HCT116 (cell line): ENCODE measurements around the gene CEP170B. TPM values are rescaled to one million over a fixed set of nuclear protein-coding genes. Genes with fewer than 3 reads are reported as not detected.

Experiments used
- ATAC-seq: fragments of 200-7000 bp; cut with Tn5 transposase; 2 replicates; pipeline ENCODE4 v1.9.1; 2020; ENCODE audit warnings: mild to moderate bottlenecking, moderate library complexity
- BruUV-seq: library from RNA; stranded (reverse); fragments of 400-500 nt; replicated peaks from 2 replicates; lab custom pipeline; 2021; lab: Mats Ljungman, UMichigan
- CTCF ChIA-PET: fragments of 300-600 bp; sonication (Branson Sonifier 250); formaldehyde crosslinking; loops from one replicate; lab custom pipeline; 2021; ENCODE audit warnings: antibody characterized with exemption; lab: Charles Lee
- POLR2A ChIA-PET: fragments of 300-600, 350-600 bp; sonication (Branson Sonifier 250); formaldehyde crosslinking; loops from one replicate; lab custom pipeline; 2021; ENCODE audit warnings: antibody characterized with exemption; lab: Charles Lee
- RAD21 ChIA-PET, 2 experiments: fragments of 300-600 bp; sonication (Branson Sonifier 250); formaldehyde crosslinking; loops; one replicate each; lab custom pipeline; 2023; ENCODE audit warnings: low total read pairs in 2 of 2; ENCODE audit not compliant: uncharacterized antibody in 2 of 2, unreplicated experiment in 2 of 2, low non-redundant PET in 1 of 2; lab: Charles Lee
- DNase-seq: peaks from one replicate; pipeline ENCODE4 v3.0.0-alpha.2; 2010; ENCODE audit warnings: low read depth, low spot score
- H2AFZ ChIP-seq: fragments of 200-600 bp; shearing (Covaris generic), sonication (generic); 2 replicates; pipeline ENCODE4 v1.6.1; 2017; ENCODE audit warnings: low read depth, mixed run types, mixed read lengths, antibody characterized with exemption, low read length; ENCODE audit not compliant: poor library complexity, severe bottlenecking
- H3K27ac ChIP-seq: 2 replicates; pipeline ENCODE4 v1.5.1; 2012; ENCODE audit warnings: low read depth, low read length
- H3K27me3 ChIP-seq: fragments of 200-600 bp; sonication (generic); 2 replicates; pipeline ENCODE4 v1.6.1; 2016; ENCODE audit warnings: mixed run types, low read length, mixed read lengths; ENCODE audit not compliant: insufficient read depth
- H3K36me3 ChIP-seq, 2 experiments: fragments of 200-500 bp in 1 of 2; fragments of 200-600 bp in 1 of 2; sonication (Bioruptor generic) in 1 of 2; sonication (generic) in 1 of 2; 2 replicates each; pipeline versions ENCODE4 v1.5.1 to v1.6.1; 2014 to 2016; ENCODE audit warnings: low read length in 2 of 2, inconsistent platforms in 1 of 2, mixed read lengths in 1 of 2, mixed run types in 1 of 2; ENCODE audit not compliant: insufficient read depth in 2 of 2, control insufficient read depth in 1 of 2
- H3K4me1 ChIP-seq, 2 experiments: fragments of 200-600 bp in 1 of 2; sonication (generic) in 1 of 2; 2 replicates each; pipeline versions ENCODE4 v1.5.1 to v1.6.1; 2012 to 2017; ENCODE audit warnings: low read length in 2 of 2, inconsistent platforms in 1 of 2, mild to moderate bottlenecking in 1 of 2, mixed read lengths in 1 of 2, mixed run types in 1 of 2, moderate library complexity in 1 of 2; ENCODE audit not compliant: insufficient read depth in 2 of 2, control insufficient read depth in 1 of 2
- H3K4me2 ChIP-seq: fragments of 200-600 bp; sonication (generic); 2 replicates; pipeline ENCODE4 v1.6.1; 2017; ENCODE audit warnings: mixed run types, low read length, mixed read lengths
- H3K4me3 ChIP-seq, 2 experiments: fragments of 200-600 bp in 1 of 2; sonication (generic) in 1 of 2; replicated peaks in 1 of 2; 2 replicates each; pipeline ENCODE4 v1.5.1; 2011 to 2016; ENCODE audit warnings: low read length in 2 of 2, control low read depth in 1 of 2, low read depth in 1 of 2, mild to moderate bottlenecking in 1 of 2, mixed read lengths in 1 of 2, mixed run types in 1 of 2
- H3K79me2 ChIP-seq: fragments of 200-600 bp; sonication (generic); 2 replicates; pipeline ENCODE4 v1.6.1; 2017; ENCODE audit warnings: mild to moderate bottlenecking, mixed run types, low read length, moderate library complexity, mixed read lengths; ENCODE audit not compliant: insufficient read depth
- H3K9ac ChIP-seq: fragments of 200-600 bp; sonication (generic); 2 replicates; pipeline ENCODE4 v1.6.1; 2016; ENCODE audit warnings: low read length, mixed read lengths
- H3K9me2 ChIP-seq: fragments of 200-600 bp; sonication (generic), shearing (Covaris generic); 2 replicates; pipeline ENCODE4 v1.6.1; 2017; ENCODE audit warnings: mixed run types, mild to moderate bottlenecking, moderate library complexity; ENCODE audit not compliant: insufficient read depth
- H3K9me3 ChIP-seq, 2 experiments: fragments of 200-500 bp in 1 of 2; fragments of 200-600 bp in 1 of 2; sonication (Bioruptor generic) in 1 of 2; sonication (generic) in 1 of 2; 2 replicates each; pipeline ENCODE4 v1.6.1; 2014 to 2017; ENCODE audit warnings: low read length in 2 of 2, mixed read lengths in 2 of 2, inconsistent platforms in 1 of 2, low read depth in 1 of 2, mild to moderate bottlenecking in 1 of 2, mixed run types in 1 of 2, moderate library complexity in 1 of 2; ENCODE audit not compliant: control insufficient read depth in 1 of 2, insufficient read depth in 1 of 2
- H4K20me1 ChIP-seq: fragments of 200-600 bp; sonication (generic), shearing (Covaris generic); 2 replicates; pipeline ENCODE4 v1.6.1; 2017; ENCODE audit warnings: mixed run types, mild to moderate bottlenecking, moderate library complexity; ENCODE audit not compliant: insufficient read depth
- CBX3 ChIP-seq: IDR thresholded peaks from 2 replicates; pipeline ENCODE4 v1.6.1; 2012; ENCODE audit warnings: low read depth
- CTCF ChIP-seq, 3 experiments: fragments of 200-600 bp in 1 of 3; sonication (generic) in 1 of 3; IDR thresholded peaks in 2 of 3; conservative IDR thresholded peaks in 1 of 3; 2 replicates each; pipeline ENCODE4 v1.5.1; 2012 to 2017; ENCODE audit warnings: low read depth in 2 of 3, low read length in 2 of 3, antibody characterized with exemption in 1 of 3, borderline replicate concordance in 1 of 3, control low read depth in 1 of 3, mild to moderate bottlenecking in 1 of 3, mixed read lengths in 1 of 3, mixed run types in 1 of 3, moderate library complexity in 1 of 3; ENCODE audit not compliant: insufficient read depth in 1 of 3
- EGR1 ChIP-seq: IDR thresholded peaks from 2 replicates; pipeline ENCODE4 v1.6.1; 2012; ENCODE audit warnings: low read depth
- POLR2A ChIP-seq: IDR thresholded peaks from 2 replicates; pipeline ENCODE4 v1.7.0; 2011; ENCODE audit warnings: borderline replicate concordance; ENCODE audit not compliant: insufficient read depth, insufficient read length; ENCODE audit errors: extremely low read depth
- POLR2AphosphoS5 ChIP-seq: IDR thresholded peaks from 2 replicates; pipeline ENCODE4 v1.6.1; 2011; ENCODE audit warnings: mild to moderate bottlenecking, low read depth, low read length, moderate library complexity
- YY1 ChIP-seq: IDR thresholded peaks from 2 replicates; pipeline ENCODE4 v1.6.1; 2011; ENCODE audit warnings: low read length, low read depth, moderate library complexity, mild to moderate bottlenecking; ENCODE audit not compliant: insufficient replicate concordance; ENCODE audit errors: extremely low read depth
- intact Hi-C: fragments of 100-400 bp; cut with micrococcal nuclease; formaldehyde crosslinking; loops from 2 replicates; pipeline ENCODE4 v1.10.0; 2022
- total RNA-seq: library from RNA; stranded (reverse); gene quantifications from one replicate; pipeline ENCODE4 v1.2.1, GENCODE V29; 2021; ENCODE audit not compliant: unreplicated experiment
- TF ChIP-seq, protein P1 (sequence below): IDR thresholded peaks from 2 replicates; pipeline ENCODE4 v1.6.1; 2011; ENCODE audit warnings: mild to moderate bottlenecking, low read length, moderate library complexity; ENCODE audit not compliant: insufficient replicate concordance; ENCODE audit errors: extremely low read depth
- TF ChIP-seq, protein P2 (sequence below): IDR thresholded peaks from 2 replicates; pipeline ENCODE4 v1.6.1; 2012; ENCODE audit warnings: low read depth

The CEP170B gene
- total RNA-seq, 1 experiment from 2014 or later = 45.9 TPM

GRCh38 chr14:104874110-104874531 is 9.1 kb downstream of the CEP170B start:
- Histone ChIP-seq H3K36me3 (peaks cover 2 to 8% of the 10 kb centered on the region in 2 experiments; a peak in 1 of 4 replicates), H3K27ac (0 out of 2 replicates have a peak overlapping the region, but pooled peaks have one; percentile 14), H4K20me1 (peaks cover 6% of the 10 kb centered on the region; the same call in 1 of the 2 replicates), H3K4me3 (no peak overlapping the region), H3K79me2 (peaks cover 68% of the 10 kb centered on the region), H3K4me1 (peaks cover 7 to 9% of the 10 kb centered on the region in 2 experiments; a peak in 3 of 4 replicates)
- no peak for ATAC-seq
- intact Hi-C loops = no loop called here
- BruUV-seq = no TSS peak
- POLR2A ChIA-PET = no interaction called here
- CTCF ChIA-PET = no interaction called here
- RAD21 ChIA-PET = no interaction called here
- no peak for TF ChIP-seq CBX3
- TF ChIP-seq, all 23 proteins: peak for 0
- no peak overlapping the region for H2AFZ ChIP-seq
- H3K9me3 ChIP-seq = no peaks in the 10 kb centered on the region
- no peaks in the 10 kb centered on the region for H3K27me3 ChIP-seq
- no peak overlapping the region for H3K9ac ChIP-seq
- H3K4me2 ChIP-seq = no peak overlapping the region
- DNase-seq = no peak
- no peaks in the 10 kb centered on the region for H3K9me2 ChIP-seq

DNA sequence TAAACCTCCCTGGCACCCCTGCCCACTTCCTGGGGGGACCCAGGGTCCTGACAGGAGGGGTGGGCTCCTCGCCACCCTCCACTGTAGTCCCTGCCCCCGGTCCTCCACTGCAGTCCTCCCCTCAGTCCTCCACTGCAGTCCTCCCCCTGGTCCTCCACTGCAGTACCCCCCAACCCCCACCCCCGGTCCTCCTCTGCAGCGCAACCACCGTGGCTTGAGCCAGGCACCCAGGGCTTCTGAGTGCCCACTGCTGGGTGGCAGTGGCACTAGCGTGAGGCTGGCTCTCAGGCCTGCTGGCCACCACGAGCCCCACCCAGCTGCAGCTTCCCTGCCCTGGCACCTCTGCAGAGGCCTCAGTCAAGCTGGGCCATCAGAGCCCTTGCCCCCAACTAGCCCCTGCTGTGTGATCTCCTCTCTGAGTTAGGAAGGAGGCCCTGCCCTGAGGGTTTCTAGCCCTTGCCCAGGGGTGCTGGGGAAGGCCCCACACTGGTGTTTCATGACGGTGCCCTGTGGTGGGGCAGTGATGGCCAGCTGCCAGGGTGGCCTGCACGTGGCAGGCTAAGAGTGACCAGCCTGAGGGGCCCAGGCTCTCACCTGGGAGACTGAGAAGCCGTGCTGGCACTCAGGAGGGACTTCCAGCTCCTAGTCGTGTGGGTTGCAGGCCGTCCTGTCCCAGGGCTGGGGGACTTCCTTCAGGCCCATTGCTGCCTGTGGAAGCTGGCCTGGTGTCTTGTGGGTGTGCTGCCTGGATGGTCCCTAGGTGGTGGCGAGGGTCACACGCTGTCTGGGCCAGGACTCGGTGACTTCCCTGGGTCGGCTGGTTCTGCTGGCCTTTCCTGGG is 9.7 kb downstream of the CEP170B start:
- Histone ChIP-seq H3K4me2 (no peak overlapping the region), H3K27ac (peak overlapping the region; percentile 43; the same call in 1 of the 2 replicates), H4K20me1 (peaks cover 6% of the 10 kb centered on the region; the same call in 1 of the 2 replicates), H2AFZ (no peak overlapping the region), H3K4me3 (no peak overlapping the region), H3K27me3 (no peaks in the 10 kb centered on the region), H3K9me3 (no peaks in the 10 kb centered on the region), H3K9me2 (no peaks in the 10 kb centered on the region), H3K4me1 (peaks cover 7 to 9% of the 10 kb centered on the region in 2 experiments; a peak in 3 of 4 replicates), H3K36me3 (peaks cover 2 to 8% of the 10 kb centered on the region in 2 experiments; a peak in 1 of 4 replicates), H3K79me2 (peaks cover 61% of the 10 kb centered on the region), H3K9ac (no peak overlapping the region)
- intact Hi-C loops = no loop called here
- ChIA-PET RAD21 (no interaction called here), CTCF (no interaction called here), POLR2A (no interaction called here)
- BruUV-seq = no TSS peak
- TF ChIP-seq, protein P1, sequence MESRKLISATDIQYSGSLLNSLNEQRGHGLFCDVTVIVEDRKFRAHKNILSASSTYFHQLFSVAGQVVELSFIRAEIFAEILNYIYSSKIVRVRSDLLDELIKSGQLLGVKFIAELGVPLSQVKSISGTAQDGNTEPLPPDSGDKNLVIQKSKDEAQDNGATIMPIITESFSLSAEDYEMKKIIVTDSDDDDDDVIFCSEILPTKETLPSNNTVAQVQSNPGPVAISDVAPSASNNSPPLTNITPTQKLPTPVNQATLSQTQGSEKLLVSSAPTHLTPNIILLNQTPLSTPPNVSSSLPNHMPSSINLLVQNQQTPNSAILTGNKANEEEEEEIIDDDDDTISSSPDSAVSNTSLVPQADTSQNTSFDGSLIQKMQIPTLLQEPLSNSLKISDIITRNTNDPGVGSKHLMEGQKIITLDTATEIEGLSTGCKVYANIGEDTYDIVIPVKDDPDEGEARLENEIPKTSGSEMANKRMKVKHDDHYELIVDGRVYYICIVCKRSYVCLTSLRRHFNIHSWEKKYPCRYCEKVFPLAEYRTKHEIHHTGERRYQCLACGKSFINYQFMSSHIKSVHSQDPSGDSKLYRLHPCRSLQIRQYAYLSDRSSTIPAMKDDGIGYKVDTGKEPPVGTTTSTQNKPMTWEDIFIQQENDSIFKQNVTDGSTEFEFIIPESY = no peak
- TF ChIP-seq, protein P2, sequence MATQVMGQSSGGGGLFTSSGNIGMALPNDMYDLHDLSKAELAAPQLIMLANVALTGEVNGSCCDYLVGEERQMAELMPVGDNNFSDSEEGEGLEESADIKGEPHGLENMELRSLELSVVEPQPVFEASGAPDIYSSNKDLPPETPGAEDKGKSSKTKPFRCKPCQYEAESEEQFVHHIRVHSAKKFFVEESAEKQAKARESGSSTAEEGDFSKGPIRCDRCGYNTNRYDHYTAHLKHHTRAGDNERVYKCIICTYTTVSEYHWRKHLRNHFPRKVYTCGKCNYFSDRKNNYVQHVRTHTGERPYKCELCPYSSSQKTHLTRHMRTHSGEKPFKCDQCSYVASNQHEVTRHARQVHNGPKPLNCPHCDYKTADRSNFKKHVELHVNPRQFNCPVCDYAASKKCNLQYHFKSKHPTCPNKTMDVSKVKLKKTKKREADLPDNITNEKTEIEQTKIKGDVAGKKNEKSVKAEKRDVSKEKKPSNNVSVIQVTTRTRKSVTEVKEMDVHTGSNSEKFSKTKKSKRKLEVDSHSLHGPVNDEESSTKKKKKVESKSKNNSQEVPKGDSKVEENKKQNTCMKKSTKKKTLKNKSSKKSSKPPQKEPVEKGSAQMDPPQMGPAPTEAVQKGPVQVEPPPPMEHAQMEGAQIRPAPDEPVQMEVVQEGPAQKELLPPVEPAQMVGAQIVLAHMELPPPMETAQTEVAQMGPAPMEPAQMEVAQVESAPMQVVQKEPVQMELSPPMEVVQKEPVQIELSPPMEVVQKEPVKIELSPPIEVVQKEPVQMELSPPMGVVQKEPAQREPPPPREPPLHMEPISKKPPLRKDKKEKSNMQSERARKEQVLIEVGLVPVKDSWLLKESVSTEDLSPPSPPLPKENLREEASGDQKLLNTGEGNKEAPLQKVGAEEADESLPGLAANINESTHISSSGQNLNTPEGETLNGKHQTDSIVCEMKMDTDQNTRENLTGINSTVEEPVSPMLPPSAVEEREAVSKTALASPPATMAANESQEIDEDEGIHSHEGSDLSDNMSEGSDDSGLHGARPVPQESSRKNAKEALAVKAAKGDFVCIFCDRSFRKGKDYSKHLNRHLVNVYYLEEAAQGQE = no peak
- TF ChIP-seq POLR2A (no peak), CTCF (IDR thresholded peaks at IDR 0.05 in 2 of 3, conservative IDR thresholded peaks at IDR 0.05 in 1 of 3; ENCODE audit: borderline replicate concordance in 1 of 3, insufficient read depth in 1 of 3, low read depth in 2 of 3, low read length in 2 of 3) (no peak), YY1 (no peak), POLR2AphosphoS5 (no peak), EGR1 (no peak)
- ATAC-seq (no peak), DNase-seq (no peak)
